Neural progenitor cell (in vitro differentiated cells): ENCODE measurements around the gene STEAP1B.

Source experiments
- EZH2 ChIP-seq: fragments of 200-600 bp; sonication (generic); IDR thresholded peaks from 2 replicates; pipeline ENCODE4 v1.6.1; 2017; ENCODE audit warnings: antibody characterized with exemption, mild to moderate bottlenecking, moderate library complexity
- TF ChIP-seq, protein P1 (sequence below): fragments of 200-600 bp; sonication (generic); IDR thresholded peaks from 2 replicates; pipeline ENCODE4 v1.5.1; 2017; ENCODE audit warnings: antibody characterized with exemption, mild to moderate bottlenecking

DNA sequence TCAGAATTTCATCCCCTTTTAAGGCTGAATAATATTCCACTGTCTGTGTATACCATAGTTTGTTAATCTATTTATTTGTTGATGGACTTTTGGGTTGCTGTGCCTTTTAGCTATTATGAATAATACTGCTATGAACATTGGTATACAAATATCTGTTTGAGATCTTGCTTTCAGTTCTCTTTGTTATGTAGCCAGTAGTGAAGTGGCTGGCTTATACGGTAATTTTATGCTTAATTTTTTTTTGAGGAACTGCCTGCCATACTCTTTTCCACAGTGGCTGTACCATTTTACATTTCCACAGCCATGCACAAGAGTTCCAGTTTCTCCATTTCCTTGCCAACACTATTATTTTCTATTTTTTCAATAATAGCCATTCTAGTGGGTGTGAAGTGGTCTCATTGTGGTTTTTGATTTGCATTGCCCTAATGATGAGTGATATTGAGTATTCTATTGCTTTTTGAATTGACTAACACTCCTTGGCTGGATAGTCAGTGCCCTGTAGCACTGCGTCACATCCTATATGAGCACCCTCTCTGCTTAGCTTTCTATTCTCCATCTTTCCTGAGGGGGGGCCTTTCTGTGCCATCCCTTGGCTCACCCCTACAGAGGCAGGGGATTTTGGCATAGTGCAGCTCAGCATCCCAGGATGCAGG, 113.7 kb downstream of the STEAP1B start:
- TF ChIP-seq, protein P1, sequence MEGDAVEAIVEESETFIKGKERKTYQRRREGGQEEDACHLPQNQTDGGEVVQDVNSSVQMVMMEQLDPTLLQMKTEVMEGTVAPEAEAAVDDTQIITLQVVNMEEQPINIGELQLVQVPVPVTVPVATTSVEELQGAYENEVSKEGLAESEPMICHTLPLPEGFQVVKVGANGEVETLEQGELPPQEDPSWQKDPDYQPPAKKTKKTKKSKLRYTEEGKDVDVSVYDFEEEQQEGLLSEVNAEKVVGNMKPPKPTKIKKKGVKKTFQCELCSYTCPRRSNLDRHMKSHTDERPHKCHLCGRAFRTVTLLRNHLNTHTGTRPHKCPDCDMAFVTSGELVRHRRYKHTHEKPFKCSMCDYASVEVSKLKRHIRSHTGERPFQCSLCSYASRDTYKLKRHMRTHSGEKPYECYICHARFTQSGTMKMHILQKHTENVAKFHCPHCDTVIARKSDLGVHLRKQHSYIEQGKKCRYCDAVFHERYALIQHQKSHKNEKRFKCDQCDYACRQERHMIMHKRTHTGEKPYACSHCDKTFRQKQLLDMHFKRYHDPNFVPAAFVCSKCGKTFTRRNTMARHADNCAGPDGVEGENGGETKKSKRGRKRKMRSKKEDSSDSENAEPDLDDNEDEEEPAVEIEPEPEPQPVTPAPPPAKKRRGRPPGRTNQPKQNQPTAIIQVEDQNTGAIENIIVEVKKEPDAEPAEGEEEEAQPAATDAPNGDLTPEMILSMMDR: no peak
- no peak for TF ChIP-seq EZH2
